ENCODE results near the gene ECSIT.

DNA sequence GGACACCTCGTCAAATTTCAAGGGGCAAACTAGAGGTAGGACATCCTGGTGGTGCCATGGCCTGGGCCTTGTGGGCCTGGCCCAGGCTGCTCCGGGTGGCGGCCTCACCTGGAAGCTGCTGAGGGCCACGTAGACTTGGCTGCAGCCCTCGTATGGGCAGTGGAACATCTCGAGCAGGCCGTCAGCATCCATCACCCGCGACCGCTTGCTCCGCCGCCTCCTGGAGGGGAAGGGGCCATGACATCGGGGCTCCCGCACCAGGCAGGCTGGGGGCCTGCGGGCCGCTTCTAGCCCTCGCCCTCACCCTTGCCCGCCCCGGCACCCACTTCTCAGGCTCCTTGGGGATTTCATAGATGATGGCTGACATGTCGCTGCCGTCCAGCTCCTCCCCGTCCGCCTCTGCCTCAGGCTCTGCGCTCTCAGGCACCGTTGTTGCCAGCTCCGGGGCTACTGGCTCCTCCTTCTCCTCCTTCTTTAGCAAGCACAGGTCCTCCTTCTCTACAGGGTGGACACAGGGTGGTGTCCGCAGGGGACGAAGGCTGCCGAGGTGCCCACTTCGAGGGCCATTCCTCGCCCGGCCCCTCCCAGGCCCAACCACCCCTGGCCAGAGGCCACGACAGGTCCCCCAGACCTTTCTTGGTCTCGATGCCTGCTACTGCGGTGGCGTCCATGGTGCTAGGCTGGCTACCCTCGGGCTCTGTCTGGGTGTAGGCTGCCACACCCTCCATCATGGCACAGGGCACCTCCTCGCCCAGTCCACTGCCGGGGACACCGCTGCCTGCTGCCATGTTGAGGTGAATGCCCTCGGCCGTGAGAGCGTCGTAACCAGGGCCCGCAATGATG, 42.1 kb downstream of the ECSIT start:
- TF ChIP-seq, protein P1, sequence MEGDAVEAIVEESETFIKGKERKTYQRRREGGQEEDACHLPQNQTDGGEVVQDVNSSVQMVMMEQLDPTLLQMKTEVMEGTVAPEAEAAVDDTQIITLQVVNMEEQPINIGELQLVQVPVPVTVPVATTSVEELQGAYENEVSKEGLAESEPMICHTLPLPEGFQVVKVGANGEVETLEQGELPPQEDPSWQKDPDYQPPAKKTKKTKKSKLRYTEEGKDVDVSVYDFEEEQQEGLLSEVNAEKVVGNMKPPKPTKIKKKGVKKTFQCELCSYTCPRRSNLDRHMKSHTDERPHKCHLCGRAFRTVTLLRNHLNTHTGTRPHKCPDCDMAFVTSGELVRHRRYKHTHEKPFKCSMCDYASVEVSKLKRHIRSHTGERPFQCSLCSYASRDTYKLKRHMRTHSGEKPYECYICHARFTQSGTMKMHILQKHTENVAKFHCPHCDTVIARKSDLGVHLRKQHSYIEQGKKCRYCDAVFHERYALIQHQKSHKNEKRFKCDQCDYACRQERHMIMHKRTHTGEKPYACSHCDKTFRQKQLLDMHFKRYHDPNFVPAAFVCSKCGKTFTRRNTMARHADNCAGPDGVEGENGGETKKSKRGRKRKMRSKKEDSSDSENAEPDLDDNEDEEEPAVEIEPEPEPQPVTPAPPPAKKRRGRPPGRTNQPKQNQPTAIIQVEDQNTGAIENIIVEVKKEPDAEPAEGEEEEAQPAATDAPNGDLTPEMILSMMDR (IDR thresholded peaks at IDR 0.05) = no peak
- no peak for TF ChIP-seq EZH2 (IDR thresholded peaks at IDR 0.05; ENCODE audit: borderline replicate concordance, insufficient read depth, low read depth, low read length, poor library complexity, severe bottlenecking)

Data from B cell (primary cell).